Choroid plexus epithelial cell (primary cell): Measurements from ENCODE around the gene TRMU.
A peak's percentile ranks its signal among the peaks of the same experiment; 100 is the strongest.

ENCODE experiments used
- DNase-seq: peaks from one replicate; pipeline ENCODE4 v3.0.0-alpha.2; 2010; ENCODE audit warnings: low read depth
- H3K4me3 ChIP-seq: 2 replicates; pipeline ENCODE4 v1.5.1; 2011; ENCODE audit warnings: low read depth, mild to moderate bottlenecking, control low read depth, low read length, moderate library complexity
- CTCF ChIP-seq: conservative IDR thresholded peaks from 2 replicates; pipeline ENCODE4 v1.5.1; 2011; ENCODE audit warnings: low read depth, mild to moderate bottlenecking, control low read depth, inconsistent platforms, low read length, moderate library complexity

The TRMU gene

DNA sequence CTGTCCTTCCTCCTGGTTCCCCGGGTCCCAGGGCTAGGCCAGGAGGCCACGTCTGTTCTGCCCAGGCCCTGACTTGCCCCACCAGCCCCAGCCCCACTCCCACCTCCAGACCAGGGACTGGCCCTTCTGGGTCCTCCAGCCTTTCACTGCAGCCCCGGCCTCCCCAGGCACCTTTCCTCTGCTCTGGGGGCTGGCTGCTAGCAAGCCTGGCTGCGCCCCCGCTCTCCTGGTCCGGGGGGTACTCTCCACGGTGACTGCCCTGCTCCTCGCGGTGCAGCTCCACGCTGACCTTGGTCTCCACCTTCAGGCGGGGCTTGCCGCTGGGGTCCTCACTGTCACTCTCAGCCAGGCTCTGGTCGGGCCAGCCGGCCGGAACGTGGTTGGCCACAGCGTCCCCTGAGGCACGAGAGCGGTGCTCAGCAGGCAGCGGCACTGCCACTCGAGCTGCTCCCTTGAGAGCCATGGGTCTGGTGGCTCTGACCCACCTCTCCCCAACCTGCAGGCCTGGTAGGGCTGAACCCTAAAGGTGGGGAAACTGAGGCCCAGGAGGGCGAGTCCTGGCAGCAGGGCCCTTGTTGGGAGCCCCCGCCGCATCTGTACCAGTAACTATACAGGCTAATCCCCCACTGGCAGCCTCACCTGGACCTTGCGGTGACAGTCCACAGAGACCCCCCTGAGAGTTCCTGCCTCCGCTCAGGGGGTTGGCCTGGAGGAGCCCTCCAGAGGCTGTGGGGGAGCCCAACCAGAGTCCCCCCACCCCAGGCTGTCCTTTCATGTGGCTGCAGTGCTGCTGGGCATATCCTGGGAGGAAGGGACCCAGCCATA, 29.0 kb downstream of the TRMU start:
- H3K4me3 ChIP-seq, result no peak overlapping the region
- no peak for DNase-seq
- TF ChIP-seq CTCF, result no peak

- DNase-seq, result no peak
- no peak for TF ChIP-seq CTCF
- no peak overlapping the region for H3K4me3 ChIP-seq
Observed at GRCh38 chr22:46365166-46365624, 29.7 kb downstream of the TRMU start.

GRCh38 chr22:46366327-46366731, 30.8 kb downstream of the TRMU start:
- no peak for DNase-seq
- H3K4me3 ChIP-seq, result no peak overlapping the region
- no peak for TF ChIP-seq CTCF

GRCh38 chr22:46366801-46367706, 31.5 kb downstream of the TRMU start:
- no peak overlapping the region for H3K4me3 ChIP-seq
- DNase-seq, result no peak
- TF ChIP-seq CTCF, result no peak

- DNase-seq, result peak; percentile 64
- H3K4me3 ChIP-seq, result no peak overlapping the region
- peak; percentile 94 for TF ChIP-seq CTCF
Observed at GRCh38 chr22:46367707-46368191, 32.2 kb downstream of the TRMU start.

DNA sequence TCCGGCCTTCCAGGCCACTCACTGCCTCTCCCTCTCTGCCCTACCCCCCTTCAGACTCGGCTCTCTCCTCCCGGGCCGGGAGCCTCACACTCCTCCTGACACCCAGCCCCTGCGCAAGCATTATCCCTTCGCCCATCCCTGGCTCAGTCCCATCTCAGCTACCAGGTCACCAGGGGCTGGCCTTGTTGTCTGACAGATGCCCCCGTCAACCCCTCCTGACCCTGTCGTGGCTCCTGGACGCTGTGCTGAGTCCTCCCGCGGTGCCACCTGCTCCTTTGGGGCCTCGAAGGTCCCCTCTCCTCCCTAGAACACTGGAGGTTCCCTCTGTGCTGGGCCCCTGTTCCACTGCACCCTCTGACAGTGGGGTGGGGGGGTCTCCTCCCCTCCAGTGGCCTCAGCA, 32.9 kb downstream of the TRMU start:
- no peak for DNase-seq
- no peak overlapping the region for H3K4me3 ChIP-seq
- TF ChIP-seq CTCF, result no peak
